Measurements from ENCODE around the gene VANGL2. TPM values are rescaled to one million over a fixed set of nuclear protein-coding genes. Genes with fewer than 3 reads are reported as not detected.

The VANGL2 gene
- total RNA-seq, 1 experiment from 2014 or later, result 0.26 TPM

- ChIA-PET CTCF (interaction anchor here (1.3 to 9.8 kb wide), 4 partner anchors 17 to 68 kb away, joined by 3 to 214 read pairs (median 66); no protein-coding TSS in a partner anchor), POLR2A (interaction anchor here (0.8 kb wide), 1 partner anchor 8 kb away, joined by 3 read pairs; no protein-coding TSS in a partner anchor)
- Mint-ChIP-seq H3K9me3 (ENCODE audit: unreplicated experiment) (no peaks in the 10 kb centered on the region), H3K4me3 (ENCODE audit: unreplicated experiment) (no peak overlapping the region), H3K27ac (ENCODE audit: low read depth, unreplicated experiment) (no peak overlapping the region), H3K36me3 (ENCODE audit: insufficient read depth, unreplicated experiment) (peaks cover 62% of the 10 kb centered on the region), H3K27me3 (ENCODE audit: insufficient read depth, unreplicated experiment) (no peaks in the 10 kb centered on the region), H3K4me1 (ENCODE audit: insufficient read depth, unreplicated experiment) (peaks cover 5% of the 10 kb centered on the region)
- no peak for DNase-seq (ENCODE audit: unreplicated experiment)
- no TSS peak for BruUV-seq (replicated peaks)
- intact Hi-C loops (cut with micrococcal nuclease), result no loop called here
- TF ChIP-seq, protein P1, sequence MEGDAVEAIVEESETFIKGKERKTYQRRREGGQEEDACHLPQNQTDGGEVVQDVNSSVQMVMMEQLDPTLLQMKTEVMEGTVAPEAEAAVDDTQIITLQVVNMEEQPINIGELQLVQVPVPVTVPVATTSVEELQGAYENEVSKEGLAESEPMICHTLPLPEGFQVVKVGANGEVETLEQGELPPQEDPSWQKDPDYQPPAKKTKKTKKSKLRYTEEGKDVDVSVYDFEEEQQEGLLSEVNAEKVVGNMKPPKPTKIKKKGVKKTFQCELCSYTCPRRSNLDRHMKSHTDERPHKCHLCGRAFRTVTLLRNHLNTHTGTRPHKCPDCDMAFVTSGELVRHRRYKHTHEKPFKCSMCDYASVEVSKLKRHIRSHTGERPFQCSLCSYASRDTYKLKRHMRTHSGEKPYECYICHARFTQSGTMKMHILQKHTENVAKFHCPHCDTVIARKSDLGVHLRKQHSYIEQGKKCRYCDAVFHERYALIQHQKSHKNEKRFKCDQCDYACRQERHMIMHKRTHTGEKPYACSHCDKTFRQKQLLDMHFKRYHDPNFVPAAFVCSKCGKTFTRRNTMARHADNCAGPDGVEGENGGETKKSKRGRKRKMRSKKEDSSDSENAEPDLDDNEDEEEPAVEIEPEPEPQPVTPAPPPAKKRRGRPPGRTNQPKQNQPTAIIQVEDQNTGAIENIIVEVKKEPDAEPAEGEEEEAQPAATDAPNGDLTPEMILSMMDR (IDR thresholded peaks at IDR 0.05; ENCODE audit: unreplicated experiment), result no peak
Observed at GRCh38 chr1:160359559-160360226, 40.7 kb upstream of the VANGL2 start.

GRCh38 chr1:160360227-160360695 lies 40.1 kb upstream of the VANGL2 start:
- no peak overlapping the region for H3K4me3 Mint-ChIP-seq (ENCODE audit: unreplicated experiment)
- CTCF ChIA-PET, result interaction anchor here (0.9 to 9.5 kb wide), 3 partner anchors 16 to 69 kb away, joined by 3 to 122 read pairs (median 4); no protein-coding TSS in a partner anchor
- no TSS peak for BruUV-seq (replicated peaks)
- no peaks in the 10 kb centered on the region for H3K9me3 Mint-ChIP-seq (ENCODE audit: unreplicated experiment)
- POLR2A ChIA-PET, result interaction anchor here (0.8 kb wide), 1 partner anchor 9 kb away, joined by 3 read pairs; no protein-coding TSS in a partner anchor
- peaks cover 5% of the 10 kb centered on the region for H3K4me1 Mint-ChIP-seq (ENCODE audit: insufficient read depth, unreplicated experiment)
- no peak for DNase-seq (ENCODE audit: unreplicated experiment)
- peaks cover 59% of the 10 kb centered on the region for H3K36me3 Mint-ChIP-seq (ENCODE audit: insufficient read depth, unreplicated experiment)
- TF ChIP-seq, protein P1 (IDR thresholded peaks at IDR 0.05; ENCODE audit: unreplicated experiment), result no peak
- intact Hi-C loops (cut with micrococcal nuclease), result no loop called here
- no peaks in the 10 kb centered on the region for H3K27me3 Mint-ChIP-seq (ENCODE audit: insufficient read depth, unreplicated experiment)
- H3K27ac Mint-ChIP-seq (ENCODE audit: low read depth, unreplicated experiment), result no peak overlapping the region

- ChIA-PET CTCF (interaction anchor here (0.8 to 9.5 kb wide), 4 partner anchors 15 to 401 kb away, joined by 3 to 122 read pairs (median 4); no protein-coding TSS in a partner anchor), POLR2A (no interaction called here)
- DNase-seq (ENCODE audit: unreplicated experiment), result no peak
- intact Hi-C loops (cut with micrococcal nuclease), result no loop called here
- no peaks in the 10 kb centered on the region for H3K9me3 Mint-ChIP-seq (ENCODE audit: unreplicated experiment)
- peaks cover 5% of the 10 kb centered on the region for H3K4me1 Mint-ChIP-seq (ENCODE audit: insufficient read depth, unreplicated experiment)
- no peaks in the 10 kb centered on the region for H3K27me3 Mint-ChIP-seq (ENCODE audit: insufficient read depth, unreplicated experiment)
- TF ChIP-seq, protein P1 (IDR thresholded peaks at IDR 0.05; ENCODE audit: unreplicated experiment), result no peak
- H3K4me3 Mint-ChIP-seq (ENCODE audit: unreplicated experiment), result no peak overlapping the region
- no TSS peak for BruUV-seq (replicated peaks)
- H3K27ac Mint-ChIP-seq (ENCODE audit: low read depth, unreplicated experiment), result no peak overlapping the region
- H3K36me3 Mint-ChIP-seq (ENCODE audit: insufficient read depth, unreplicated experiment), result peaks cover 51% of the 10 kb centered on the region
Observed at GRCh38 chr1:160361199-160361598, 39.2 kb upstream of the VANGL2 start.

DNA sequence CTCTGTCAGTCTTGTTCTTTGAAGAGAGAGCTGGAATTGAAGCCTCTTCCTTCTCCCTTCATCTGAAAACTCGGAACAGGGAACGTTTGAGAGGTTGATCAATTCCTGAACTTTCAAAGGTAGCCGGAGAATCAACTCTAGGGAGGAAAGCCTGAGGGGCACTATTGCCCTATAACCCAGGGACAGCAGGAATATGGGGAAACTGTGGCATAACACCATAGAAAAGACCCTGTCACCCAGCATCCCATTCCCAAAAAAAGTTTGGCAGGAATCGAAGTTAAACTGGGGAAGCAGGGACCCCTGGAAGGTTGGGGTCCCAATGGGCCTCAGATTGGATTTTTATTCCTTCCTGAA lies 38.6 kb upstream of the VANGL2 start:
- no peaks in the 10 kb centered on the region for H3K27me3 Mint-ChIP-seq (ENCODE audit: insufficient read depth, unreplicated experiment)
- no peak overlapping the region for H3K27ac Mint-ChIP-seq (ENCODE audit: low read depth, unreplicated experiment)
- no peaks in the 10 kb centered on the region for H3K9me3 Mint-ChIP-seq (ENCODE audit: unreplicated experiment)
- TF ChIP-seq, protein P1 (IDR thresholded peaks at IDR 0.05; ENCODE audit: unreplicated experiment), result no peak
- ChIA-PET CTCF (interaction anchor here (0.6 to 9.5 kb wide), 6 partner anchors 7 to 401 kb away, joined by 3 to 122 read pairs (median 4); no protein-coding TSS in a partner anchor), POLR2A (interaction anchor here (1.1 to 1.5 kb wide), 2 partner anchors 10 to 17 kb away, joined by 3 to 5 read pairs; no protein-coding TSS in a partner anchor)
- intact Hi-C loops (cut with micrococcal nuclease), result no loop called here
- peaks cover 5% of the 10 kb centered on the region for H3K4me1 Mint-ChIP-seq (ENCODE audit: insufficient read depth, unreplicated experiment)
- H3K36me3 Mint-ChIP-seq (ENCODE audit: insufficient read depth, unreplicated experiment), result peaks cover 45% of the 10 kb centered on the region
- DNase-seq (ENCODE audit: unreplicated experiment), result no peak
- H3K4me3 Mint-ChIP-seq (ENCODE audit: unreplicated experiment), result no peak overlapping the region
- BruUV-seq (replicated peaks), result no TSS peak

Data from MCF 10A (cell line).